Tibial nerve (tissue), 3 donors: Measurements from ENCODE around the gene GPR37L1.

ENCODE experiments used
- CTCF ChIP-seq, 5 experiments: fragments of 200-600 bp in 3 of 5; fragments of 450-650 bp in 2 of 5; sonication (generic) in 3 of 5; IDR thresholded peaks; one replicate each; pipeline ENCODE4 v1.5.1; 2016 to 2019; ENCODE audit warnings: antibody characterized with exemption in 5 of 5, mild to moderate bottlenecking in 3 of 5, moderate library complexity in 2 of 5
- POLR2A ChIP-seq, 2 donors: fragments of 450-650 bp; IDR thresholded peaks; one replicate each; pipeline ENCODE4 v1.6.1; 2017; ENCODE audit warnings: antibody characterized with exemption in 2 of 2, mild to moderate bottlenecking in 2 of 2, moderate library complexity in 2 of 2

DNA sequence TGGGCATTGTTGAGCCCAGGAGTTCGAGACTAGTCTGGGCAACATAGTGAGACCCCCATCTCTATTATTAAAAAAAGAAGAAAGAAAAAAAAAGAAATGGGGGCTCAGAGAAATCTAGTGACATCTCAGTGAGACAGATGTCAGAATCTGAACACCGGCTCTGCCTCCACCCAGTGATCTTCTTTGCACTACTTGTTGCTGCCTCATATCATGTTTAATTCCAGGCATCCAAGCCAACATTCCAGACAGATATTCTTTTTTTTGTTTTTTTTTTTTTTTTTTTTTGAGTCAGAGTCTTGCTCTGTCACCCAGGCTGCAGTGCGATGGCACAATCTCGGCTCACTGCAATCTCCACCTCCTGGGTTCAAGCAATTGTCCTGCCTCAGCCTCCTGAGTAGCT, 26.8 kb downstream of the GPR37L1 start:
- no peak for TF ChIP-seq CTCF (IDR thresholded peaks at IDR 0.05)
- TF ChIP-seq POLR2A (IDR thresholded peaks at IDR 0.05) = no peak
